Measurements from ENCODE around the gene TMEM221.
A peak's percentile ranks its signal among the peaks of the same experiment; 100 is the strongest.

The TMEM221 gene

DNA sequence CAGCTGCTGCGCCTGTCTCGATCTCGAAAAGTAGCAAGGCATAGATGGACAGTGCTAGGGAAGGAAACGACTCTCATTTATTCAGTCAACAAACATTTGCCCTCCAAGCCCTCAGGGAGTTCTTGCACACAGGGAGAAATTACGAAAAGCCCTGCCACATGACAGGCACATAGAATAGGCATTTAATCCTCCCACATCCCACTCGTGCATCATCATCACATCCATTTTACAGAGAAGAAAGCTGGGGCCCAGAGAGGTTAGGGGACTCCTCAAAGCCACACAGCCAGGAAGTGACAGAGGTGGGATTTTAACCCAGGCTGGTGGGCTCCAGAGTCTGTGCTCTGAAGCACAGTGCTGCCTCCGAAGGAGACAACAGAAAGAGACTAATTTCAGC, 11.6 kb downstream of the TMEM221 start:
- no peak for DNase-seq (ENCODE audit: low read depth)

GRCh38 chr19:17436094-17436873, 12.2 kb downstream of the TMEM221 start:
- no peak for TF ChIP-seq CTCF (conservative IDR thresholded peaks at IDR 0.05; ENCODE audit: low read depth, low read length)
- DNase-seq (ENCODE audit: low read depth) = no peak
- H3K4me3 ChIP-seq (ENCODE audit: low read depth, low read length) = no peak overlapping the region

More for the DNA sequence above, 11.6 kb downstream of the TMEM221 start:
- no peak overlapping the region for H3K4me3 ChIP-seq (ENCODE audit: low read depth, low read length)
- TF ChIP-seq CTCF (conservative IDR thresholded peaks at IDR 0.05; ENCODE audit: low read depth, low read length) = no peak

DNA sequence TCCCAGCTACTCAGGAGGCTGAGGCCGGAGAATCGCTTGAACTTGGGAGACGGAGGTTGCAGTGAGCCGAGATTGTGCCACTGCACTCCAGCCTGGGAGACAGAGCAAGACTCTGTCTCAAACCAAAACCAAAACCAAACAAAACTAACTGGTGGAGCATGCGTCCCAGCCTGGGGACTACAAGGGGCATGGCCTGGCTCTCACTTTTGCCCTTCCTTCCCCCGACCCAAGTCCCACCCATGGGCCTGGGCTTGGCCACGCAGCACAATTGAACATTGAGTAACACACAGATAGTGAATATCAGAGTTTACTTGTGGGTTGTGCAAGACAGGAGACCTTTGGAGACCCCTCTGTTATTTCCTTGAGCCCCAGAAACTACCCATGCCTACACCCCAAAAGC, 13.2 kb downstream of the TMEM221 start:
- no peak for DNase-seq (ENCODE audit: low read depth)
- TF ChIP-seq CTCF (conservative IDR thresholded peaks at IDR 0.05; ENCODE audit: low read depth, low read length) = no peak
- no peak overlapping the region for H3K4me3 ChIP-seq (ENCODE audit: low read depth, low read length)

GRCh38 chr19:17431417-17431816, 17.1 kb downstream of the TMEM221 start:
- TF ChIP-seq CTCF (conservative IDR thresholded peaks at IDR 0.05; ENCODE audit: low read depth, low read length) = no peak
- no peak overlapping the region for H3K4me3 ChIP-seq (ENCODE audit: low read depth, low read length)
- DNase-seq (ENCODE audit: low read depth) = no peak

DNA sequence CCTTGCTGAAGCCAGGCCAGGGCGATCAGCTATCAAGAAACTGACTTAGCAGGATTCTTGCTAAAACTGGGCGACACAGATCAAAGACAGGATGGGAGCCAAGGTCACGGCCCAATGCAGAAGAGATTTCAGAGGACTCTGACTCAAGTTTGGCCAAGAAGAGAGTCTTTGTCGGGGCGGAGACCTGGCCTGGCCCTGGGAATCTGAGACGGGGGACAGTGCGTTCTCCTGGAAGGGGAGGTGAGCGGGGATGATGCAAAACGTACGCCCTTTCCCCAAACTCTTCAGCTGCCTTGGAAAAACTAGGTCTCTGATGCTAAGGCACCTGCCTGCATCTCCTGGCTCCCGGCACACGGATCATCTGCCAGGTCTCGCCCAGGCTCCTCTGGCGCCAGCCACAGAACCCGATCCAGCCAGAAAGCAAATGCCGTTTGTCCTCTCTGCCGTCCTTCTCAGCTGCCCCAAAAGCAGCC, 18.8 kb downstream of the TMEM221 start:
- no peak for DNase-seq (ENCODE audit: low read depth)
- no peak for TF ChIP-seq CTCF (conservative IDR thresholded peaks at IDR 0.05; ENCODE audit: low read depth, low read length)
- H3K4me3 ChIP-seq (ENCODE audit: low read depth, low read length) = no peak overlapping the region

- no peak overlapping the region for H3K4me3 ChIP-seq (ENCODE audit: low read depth, low read length)
- TF ChIP-seq CTCF (conservative IDR thresholded peaks at IDR 0.05; ENCODE audit: low read depth, low read length) = peak; percentile 76
- peak; percentile 62 for DNase-seq (ENCODE audit: low read depth)
These were observed 23.6 kb downstream of the TMEM221 start for GRCh38 chr19:17424743-17425365.
